PC-3 (cell line): ENCODE data around the gene SCGN.

ENCODE experiments used
- CTCF ChIP-seq: fragments of 300-600 bp; sonication (generic); conservative IDR thresholded peaks from 2 replicates; pipeline ENCODE4 v1.5.1; 2017; ENCODE audit warnings: antibody characterized with exemption, low read depth, mild to moderate bottlenecking, low read length
- EZH2 ChIP-seq: fragments of 300-600 bp; sonication (generic); IDR thresholded peaks from one replicate; pipeline ENCODE4 v1.6.1; 2017; ENCODE audit warnings: antibody characterized with exemption, mild to moderate bottlenecking, low read length; ENCODE audit not compliant: unreplicated experiment

- TF ChIP-seq CTCF (no peak), EZH2 (no peak)
Measured at GRCh38 chr6:25697537-25698340, 45.7 kb downstream of the SCGN start.
